Heart left ventricle (tissue), 16 donors: ENCODE data around the gene OR52D1. TPM values are rescaled to one million over a fixed set of nuclear protein-coding genes. Genes with fewer than 3 reads are reported as not detected.

Experiments
- ATAC-seq, 4 donors: fragments of 200-7000 bp; cut with Tn5 transposase; one replicate each; pipeline ENCODE4 v1.9.1; 2020 to 2022; ENCODE audit warnings: moderate library complexity in 4 of 4, mild to moderate bottlenecking in 3 of 4, moderate number of reproducible peaks in 1 of 4
- DNase-seq, 5 donors: peaks; one replicate each; pipeline ENCODE4 v3.0.0-alpha.2; 2020
- H3K27ac ChIP-seq, 12 donors: fragments of 200-600 bp; sonication (generic) in 4 of 12; one replicate each; pipeline versions ENCODE4 v1.5.0 to v1.8.0; 2016 to 2022; ENCODE audit warnings: mild to moderate bottlenecking in 2 of 12
- H3K27me3 ChIP-seq, 9 donors: fragments of 200-600 bp; sonication (generic) in 2 of 9; one replicate each; pipeline versions ENCODE4 v1.5.1 to v1.8.0; 2016 to 2022; ENCODE audit warnings: mild to moderate bottlenecking in 3 of 9
- H3K36me3 ChIP-seq, 9 donors: fragments of 200-600 bp; sonication (generic) in 2 of 9; one replicate each; pipeline versions ENCODE4 v1.5.0 to v1.8.0; 2018 to 2022; ENCODE audit warnings: mild to moderate bottlenecking in 2 of 9
- H3K4me1 ChIP-seq, 12 donors: fragments of 200-600 bp; sonication (generic) in 4 of 12; one replicate each; pipeline versions ENCODE4 v1.5.0 to v1.8.0; 2016 to 2022; ENCODE audit warnings: mild to moderate bottlenecking in 3 of 12
- H3K4me3 ChIP-seq, 12 donors: fragments of 200-600 bp; sonication (generic) in 4 of 12; one replicate each; pipeline versions ENCODE4 v1.5.0 to v1.8.0; 2017 to 2022; ENCODE audit warnings: mild to moderate bottlenecking in 9 of 12, moderate library complexity in 4 of 12
- H3K9me3 ChIP-seq, 12 donors: fragments of 200-600 bp; sonication (generic) in 4 of 12; one replicate each; pipeline versions ENCODE4 v1.5.0 to v1.8.0; 2016 to 2022; ENCODE audit warnings: mild to moderate bottlenecking in 1 of 12
- POLR2A ChIP-seq, 2 donors: fragments of 450-650 bp; IDR thresholded peaks; one replicate each; pipeline ENCODE4 v1.6.1; 2017; ENCODE audit warnings: antibody characterized with exemption in 2 of 2, mild to moderate bottlenecking in 2 of 2, moderate library complexity in 2 of 2
- WGBS, 4 donors: extraction: QIAGEN DNeasy Blood & Tissue Kit in 2 of 4; methylation state at CpG; one replicate each; pipeline versions ENCODE4 v1.1.5 to v1.1.7; 2013 to 2018; 5-methylcytosine and 5-hydroxymethylcytosine counted together
- intact Hi-C, 10 donors: fragments of 100-400 bp; cut with DNase I; formaldehyde crosslinking; loops; one replicate each; pipeline versions ENCODE4 v1.11.1 to v1.14.2; 2022
- polyA plus RNA-seq, 2 donors: library from polyadenylated mRNA; stranded (reverse); fragments of 200-250 nt; gene quantifications; one replicate each; pipeline ENCODE4 v1.2.3, GENCODE V29; 2013
- total RNA-seq, 9 donors: library from RNA; depleted of rRNA in 2 of 9; stranded (reverse); fragments of >200 nt in 2 of 9; fragmentation: NEBNext Ultra II Directional in 3 of 9; extraction: Animal tissue kit (Norgen Biotek cat#: 25700) in 3 of 9; gene quantifications; one replicate each; pipeline versions ENCODE4 v1.1.0 to v1.2.4, GENCODE V29; 2016 to 2023
- TF ChIP-seq, protein P1 (sequence below), 12 donors: fragments of 200-600 bp; sonication (generic) in 4 of 12; IDR thresholded peaks; one replicate each; pipeline versions ENCODE4 v1.5.0 to v1.8.0; 2018 to 2022; ENCODE audit warnings: antibody characterized with exemption in 12 of 12, mild to moderate bottlenecking in 5 of 12
- donor health status: ischemic (EF 13 %, LVEDD 7.1; RV severe dilation, severe dysfunction).
- donor health status: healthy with polysubstance abuse.
- donor health status: DM: no; HTN: yes; CAD: no.
- donor health status: DM: no; HTN: no; CAD: no.
- donor health status: ischemic (EF 25% LVEDD 6.9; RV normal size, moderate dysfunction).
- donor health status: ischemic (EF 25% LVEDD 5.7; RV mildly dilated, moderate dysfunction).
- donor health status: healthy.
- donor health status: DM: yes; HTN: yes; CAD: no.
- donor health status: ischemic (EF 35%, LVEDD 5.7; RV mildly dilated, moderate dysfunction).
- donor health status: nonischemic (EF 11% LVEDD 7.7; RV severe dilation, severe dysfunction).
- donor health status: DM: yes; HTN: yes; CAD: no.
- donor health status: PGD.
- donor health status: ischemic (EF 29% LVEDD 5.4; RV normal size, mild dysfunction).
- donor health status: nonischemic (EF 23%, LVEDD 6.1; RV moderate dilation, normal function).

OR52D1 gene
- total and polyA plus RNA-seq, 11 donors, result not detected

- intact Hi-C loops, result no loop called here
- WGBS, 4 donors, result 71 to 86% (median 83%) methylated on average over 4 of the region's 4 CpGs
These were observed 21.3 kb downstream of the OR52D1 start, which contains the start of gene UBQLN3 for GRCh38 chr11:5509803-5510202. TSS of gene UBQLN3 (minus strand) at chr11:5509957. CDS start at chr11:5509558, 399 bp downstream.

DNA sequence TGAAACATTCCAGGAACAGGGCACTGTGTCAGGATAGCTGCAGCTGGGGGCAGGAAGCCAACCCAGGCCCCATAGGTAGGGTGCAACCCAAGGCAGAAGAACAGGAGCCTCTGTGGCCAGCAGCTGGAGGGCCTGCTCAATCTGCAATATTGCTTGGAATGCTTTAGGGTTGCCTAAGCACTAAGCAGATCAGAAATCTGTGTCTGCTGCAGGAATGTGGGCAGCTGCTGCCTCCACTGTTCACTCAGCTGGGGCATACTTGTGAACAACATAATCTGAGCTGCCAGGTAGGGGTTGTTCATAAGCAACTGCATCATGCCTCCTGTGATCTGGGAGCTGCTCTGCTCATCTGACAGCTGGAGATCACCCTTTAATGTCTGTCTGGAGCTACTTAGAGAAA, 26.4 kb downstream of the OR52D1 start:
- no peak for DNase-seq
- no peaks in the 10 kb centered on the region for H3K4me1 ChIP-seq
- H3K27ac ChIP-seq, result no peak overlapping the region
- H3K9me3 ChIP-seq, result no peaks in the 10 kb centered on the region
- H3K27me3 ChIP-seq, result no peaks in the 10 kb centered on the region
- H3K36me3 ChIP-seq, result no peaks in the 10 kb centered on the region
- ATAC-seq, result no peak
- TF ChIP-seq, protein P1, sequence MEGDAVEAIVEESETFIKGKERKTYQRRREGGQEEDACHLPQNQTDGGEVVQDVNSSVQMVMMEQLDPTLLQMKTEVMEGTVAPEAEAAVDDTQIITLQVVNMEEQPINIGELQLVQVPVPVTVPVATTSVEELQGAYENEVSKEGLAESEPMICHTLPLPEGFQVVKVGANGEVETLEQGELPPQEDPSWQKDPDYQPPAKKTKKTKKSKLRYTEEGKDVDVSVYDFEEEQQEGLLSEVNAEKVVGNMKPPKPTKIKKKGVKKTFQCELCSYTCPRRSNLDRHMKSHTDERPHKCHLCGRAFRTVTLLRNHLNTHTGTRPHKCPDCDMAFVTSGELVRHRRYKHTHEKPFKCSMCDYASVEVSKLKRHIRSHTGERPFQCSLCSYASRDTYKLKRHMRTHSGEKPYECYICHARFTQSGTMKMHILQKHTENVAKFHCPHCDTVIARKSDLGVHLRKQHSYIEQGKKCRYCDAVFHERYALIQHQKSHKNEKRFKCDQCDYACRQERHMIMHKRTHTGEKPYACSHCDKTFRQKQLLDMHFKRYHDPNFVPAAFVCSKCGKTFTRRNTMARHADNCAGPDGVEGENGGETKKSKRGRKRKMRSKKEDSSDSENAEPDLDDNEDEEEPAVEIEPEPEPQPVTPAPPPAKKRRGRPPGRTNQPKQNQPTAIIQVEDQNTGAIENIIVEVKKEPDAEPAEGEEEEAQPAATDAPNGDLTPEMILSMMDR (IDR thresholded peaks at IDR 0.05), result no peak
- TF ChIP-seq POLR2A (IDR thresholded peaks at IDR 0.05), result no peak
- H3K4me3 ChIP-seq, result no peak overlapping the region
- intact Hi-C loops, result no loop called here

More at GRCh38 chr11:5509803-5510202, 21.3 kb downstream of the OR52D1 start, which contains the start of gene UBQLN3:
- H3K27ac ChIP-seq, result no peak within 1 kb of the TSS
- DNase-seq (no peak), ATAC-seq (no peak)
- H3K9me3 ChIP-seq, result no peaks in the 10 kb centered on the region
- TF ChIP-seq POLR2A (IDR thresholded peaks at IDR 0.05), result no peak
- TF ChIP-seq, protein P1 (IDR thresholded peaks at IDR 0.05), result no peak
- H3K4me1 ChIP-seq, result no peaks in the 10 kb centered on the region
- no peaks in the 10 kb centered on the region for H3K27me3 ChIP-seq
- no peaks in the 10 kb centered on the region for H3K36me3 ChIP-seq
- H3K4me3 ChIP-seq, result no peak within 1 kb of the TSS

GRCh38 chr11:5516599-5516998, 28.1 kb downstream of the OR52D1 start, which contains the start of gene UBQLNL:
TSS of gene UBQLNL (minus strand) at chr11:5516699. CDS start at chr11:5516441, 258 bp downstream.
- 89 to 97% (median 90%) methylated on average over 2 of the region's 2 CpGs for WGBS, 4 donors
- Histone ChIP-seq H3K4me3 (no peak within 1 kb of the TSS), H3K9me3 (no peaks in the 10 kb centered on the region)

GRCh38 chr11:5521540-5521939, 33.1 kb downstream of the OR52D1 start:
- intact Hi-C loops, result no loop called here
- no peak overlapping the region for H3K4me3 ChIP-seq

More at GRCh38 chr11:5516599-5516998, 28.1 kb downstream of the OR52D1 start, which contains the start of gene UBQLNL:
- Histone ChIP-seq H3K36me3 (no peaks in the 10 kb centered on the region), H3K27ac (no peak within 1 kb of the TSS), H3K4me1 (no peaks in the 10 kb centered on the region), H3K27me3 (no peaks in the 10 kb centered on the region)
- intact Hi-C loops, result no loop called here
- no peak for ATAC-seq
- no peak for DNase-seq
- no peak for TF ChIP-seq POLR2A (IDR thresholded peaks at IDR 0.05)
- TF ChIP-seq, protein P1 (IDR thresholded peaks at IDR 0.05), result no peak

More at GRCh38 chr11:5521540-5521939, 33.1 kb downstream of the OR52D1 start:
- H3K9me3 ChIP-seq, result no peaks in the 10 kb centered on the region
- ATAC-seq (no peak), DNase-seq (no peak)
- no peaks in the 10 kb centered on the region for H3K27me3 ChIP-seq
- no peaks in the 10 kb centered on the region for H3K4me1 ChIP-seq
- 97 to 99% (median 97%) methylated on average over 4 of the region's 4 CpGs for WGBS, 4 donors
- H3K36me3 ChIP-seq, result no peaks in the 10 kb centered on the region
- TF ChIP-seq, protein P1 (IDR thresholded peaks at IDR 0.05), result no peak
- no peak for TF ChIP-seq POLR2A (IDR thresholded peaks at IDR 0.05)
- no peak overlapping the region for H3K27ac ChIP-seq
